Skeletal muscle cell (primary cell): ENCODE measurements around the gene DMD.
"Not testable (repeated sequence)": the region's sequence is repeated elsewhere in the genome, so short reads cannot be mapped to it uniquely, and the experiment has no call there.

Experiments
- DNase-seq: peaks from one replicate; pipeline ENCODE4 v3.0.0-alpha.2; 2010; ENCODE audit warnings: low read depth
- H3K4me3 ChIP-seq: 2 replicates; pipeline ENCODE4 v1.5.1; 2011; ENCODE audit warnings: low read depth, mild to moderate bottlenecking, control low read depth, low read length, moderate library complexity

Gene DMD

DNA sequence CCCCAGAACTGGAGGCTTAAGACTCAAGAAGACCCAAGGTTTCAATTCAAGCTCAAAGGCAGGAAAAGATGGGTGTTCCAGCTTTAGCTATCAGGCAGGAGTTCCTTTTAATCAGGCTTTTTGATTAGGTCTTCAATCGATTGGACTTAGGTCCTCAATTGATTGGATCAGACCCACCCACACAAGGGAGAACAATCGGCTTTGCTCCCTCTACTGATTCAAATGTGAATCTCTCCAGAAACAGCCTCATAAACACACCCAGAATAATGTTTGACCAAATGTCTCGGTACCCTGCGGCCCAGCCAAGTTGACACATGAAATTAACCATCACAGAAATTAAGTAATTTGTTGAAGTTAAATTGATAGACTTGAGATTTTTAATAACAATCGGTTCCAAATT is 1222.4 kb downstream of the DMD start:
- no peak overlapping the region for H3K4me3 ChIP-seq
- no peak for DNase-seq

DNA sequence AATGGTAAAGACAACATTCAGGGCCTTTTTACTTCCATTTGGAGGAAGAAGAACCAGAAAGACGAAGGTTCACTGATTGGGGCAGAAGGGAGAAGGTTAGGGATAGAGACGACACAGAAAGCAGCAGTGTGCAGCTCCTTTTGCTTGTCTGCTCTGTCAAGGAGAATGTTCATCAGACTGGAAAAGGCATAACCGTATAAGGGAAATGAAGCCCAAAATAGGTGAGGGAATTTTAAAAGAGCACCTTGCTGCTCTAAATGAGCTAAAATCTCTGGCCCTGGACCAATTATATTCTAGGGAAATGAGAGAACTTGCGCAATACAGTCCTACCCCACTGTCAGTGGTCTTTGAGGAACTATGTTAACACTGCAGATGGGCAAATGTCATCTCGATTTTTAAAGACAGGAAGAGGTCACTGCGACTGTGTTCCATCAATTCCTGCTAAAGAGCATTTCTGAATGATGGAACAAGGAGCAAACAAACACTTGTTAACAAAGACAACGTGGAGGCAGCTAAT is 1229.7 kb downstream of the DMD start:
- H3K4me3 ChIP-seq, result no peak overlapping the region
- DNase-seq, result no peak

DNA sequence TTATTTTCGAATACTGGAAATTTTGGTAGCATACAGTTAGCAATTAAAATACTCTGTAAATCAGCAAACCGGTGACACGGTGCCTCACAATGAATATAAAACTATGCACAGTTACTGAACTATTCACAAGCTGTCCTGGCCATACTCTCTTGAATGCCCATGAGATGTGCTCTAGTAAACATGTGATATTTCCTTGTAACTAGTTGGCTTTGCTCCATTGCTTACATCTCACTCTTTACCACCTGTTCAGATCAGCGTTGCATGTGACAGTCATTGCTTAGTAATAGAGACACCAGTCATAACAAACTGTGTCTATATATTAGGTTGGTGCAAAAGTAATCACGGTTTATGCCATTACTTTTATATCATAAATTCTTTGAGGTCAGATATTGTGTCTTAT is 1241.6 kb downstream of the DMD start:
- H3K4me3 ChIP-seq, result no peak overlapping the region
- DNase-seq, result no peak

DNA sequence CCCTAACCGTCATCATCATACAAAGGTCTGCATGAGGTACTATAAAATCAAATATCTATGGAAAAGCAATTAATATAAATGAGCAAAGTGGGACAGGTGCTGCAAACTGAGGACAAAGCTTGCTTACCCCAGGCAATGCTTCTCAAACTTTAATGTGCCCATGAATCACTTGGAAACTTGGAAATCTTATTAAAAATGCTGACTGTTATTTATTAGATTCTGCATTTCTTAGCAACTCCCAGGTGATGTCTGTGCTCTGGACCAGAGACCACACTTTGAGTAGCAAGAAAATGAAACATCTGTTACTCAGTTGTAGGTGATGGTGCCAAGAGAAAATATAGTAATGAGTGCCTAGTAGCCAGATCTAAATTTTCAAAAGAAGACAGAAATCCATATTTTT is 1249.1 kb downstream of the DMD start:
- no peak overlapping the region for H3K4me3 ChIP-seq
- DNase-seq, result no peak

DNA sequence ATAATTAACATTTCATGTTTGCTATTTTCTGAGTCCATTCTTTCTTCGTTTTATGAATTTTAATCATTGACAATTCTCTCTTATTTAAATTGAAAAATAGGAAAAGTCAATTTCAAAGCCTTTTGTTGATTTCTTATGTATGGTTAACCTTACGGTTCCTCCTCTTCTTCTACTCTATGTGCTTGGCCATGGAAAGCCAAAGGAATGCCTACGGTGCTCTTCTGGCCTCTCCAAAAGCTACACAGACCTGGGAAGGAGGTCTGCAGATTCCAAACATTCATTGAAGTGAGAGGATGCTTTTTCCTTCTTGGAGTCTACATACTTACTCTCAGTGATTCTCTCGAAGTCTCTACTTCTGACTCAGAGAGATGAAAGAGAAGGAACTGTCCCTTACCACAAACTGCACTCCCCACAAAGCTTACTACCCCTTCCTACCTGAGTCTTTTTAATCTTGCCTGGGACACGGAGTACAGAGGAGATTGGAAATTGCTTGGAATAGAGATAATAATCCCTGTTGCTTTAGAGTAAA is 1276.4 kb downstream of the DMD start:
- no peak overlapping the region for H3K4me3 ChIP-seq
- DNase-seq, result no peak

DNA sequence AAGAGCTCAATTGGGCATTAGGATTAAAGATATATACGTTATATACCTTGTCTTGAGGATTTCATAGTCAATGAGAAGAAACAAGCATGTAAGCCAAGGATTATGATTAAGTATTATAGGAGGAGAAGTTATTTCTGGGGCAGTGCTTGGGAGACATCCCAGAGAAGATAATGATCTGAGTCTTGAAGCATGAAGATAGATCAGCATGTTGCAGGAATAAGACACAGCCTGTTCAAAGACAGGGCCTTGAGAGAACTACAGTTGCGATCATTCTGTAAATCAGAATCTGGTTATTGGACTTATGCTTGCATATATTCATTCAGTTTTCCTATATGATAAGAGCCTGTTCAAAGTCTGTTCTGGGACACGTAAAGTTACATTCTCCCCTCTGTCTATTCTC is 1277.3 kb downstream of the DMD start:
- no peak for DNase-seq

DNA sequence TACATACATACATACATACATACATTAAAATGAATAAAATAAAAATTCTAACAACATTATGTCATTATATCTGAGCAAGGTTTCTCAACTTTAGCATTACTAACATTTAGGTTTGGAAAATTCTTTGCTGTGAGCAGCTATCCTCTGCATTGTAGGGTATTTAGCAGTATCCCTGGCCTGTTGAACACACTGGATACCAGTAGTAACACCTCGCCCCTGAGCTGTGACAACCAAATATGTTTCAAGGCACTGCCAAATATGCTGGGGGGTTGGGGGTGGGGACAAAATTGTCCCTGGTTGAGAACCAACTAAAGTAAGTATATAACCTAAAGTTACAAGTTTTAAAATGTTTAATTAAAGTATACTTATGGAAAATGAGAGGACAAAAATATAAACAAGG is 1278.6 kb downstream of the DMD start:
- H3K4me3 ChIP-seq, result no peak overlapping the region
- no peak for DNase-seq

More for the DNA sequence above, 1277.3 kb downstream of the DMD start:
- H3K4me3 ChIP-seq, result no peak overlapping the region

DNA sequence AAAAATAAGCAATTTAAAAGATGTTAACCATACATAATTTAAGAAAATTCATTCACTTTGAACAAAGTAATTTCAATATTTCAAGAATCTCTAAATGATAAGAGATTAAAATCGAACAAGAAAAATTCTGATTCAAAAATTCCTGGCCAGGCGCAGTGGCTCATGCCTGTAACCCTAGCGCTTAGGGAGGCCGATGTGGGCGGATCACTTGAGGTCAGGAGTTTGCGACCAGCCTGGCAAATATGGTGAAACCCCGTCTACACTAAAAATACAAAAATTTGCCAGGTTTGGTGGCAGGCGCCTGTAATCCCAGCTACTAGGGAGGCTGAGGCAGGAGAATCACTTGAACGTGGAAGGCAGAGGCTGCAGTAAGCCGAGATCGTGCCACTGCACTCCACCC is 1279.0 kb downstream of the DMD start:
- not testable (repeated sequence) for H3K4me3 ChIP-seq, DNase-seq

DNA sequence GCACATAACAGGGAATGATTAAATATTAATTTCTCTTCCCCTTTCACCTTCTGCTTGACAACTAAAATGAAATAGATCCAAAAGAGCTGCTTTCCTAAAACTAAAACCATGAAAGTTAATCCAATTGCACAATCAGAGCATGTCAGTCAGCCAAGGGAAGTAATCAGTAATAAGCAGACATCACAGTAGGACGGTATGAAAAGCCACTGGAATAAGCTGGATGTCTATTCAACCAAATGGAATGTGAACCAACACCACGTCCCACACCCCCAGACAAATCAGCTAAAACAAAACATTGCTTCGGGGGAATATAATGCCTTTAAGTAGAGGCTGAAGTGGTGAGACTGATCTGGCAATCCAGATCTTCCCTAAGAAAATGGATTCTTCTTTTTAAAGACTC is 1280.1 kb downstream of the DMD start:
- H3K4me3 ChIP-seq, result no peak overlapping the region
- DNase-seq, result peak; percentile 47

DNA sequence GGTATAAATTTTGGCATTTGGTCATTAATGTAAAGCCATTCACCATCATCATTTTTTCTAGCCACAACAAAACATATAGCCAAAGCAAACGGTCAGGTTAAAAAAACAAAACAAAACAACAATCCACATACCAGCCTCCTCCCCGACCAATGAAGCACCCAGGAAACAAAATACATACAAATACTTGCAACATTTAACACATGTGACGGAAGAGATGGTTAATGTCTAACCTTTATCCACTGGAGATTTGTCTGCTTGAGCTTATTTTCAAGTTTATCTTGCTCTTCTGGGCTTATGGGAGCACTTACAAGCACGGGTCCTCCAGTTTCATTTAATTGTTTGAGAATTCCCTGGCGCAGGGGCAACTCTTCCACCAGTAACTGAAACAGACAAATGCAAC is 1282.0 kb downstream of the DMD start:
- H3K4me3 ChIP-seq, result no peak overlapping the region
- DNase-seq, result no peak

DNA sequence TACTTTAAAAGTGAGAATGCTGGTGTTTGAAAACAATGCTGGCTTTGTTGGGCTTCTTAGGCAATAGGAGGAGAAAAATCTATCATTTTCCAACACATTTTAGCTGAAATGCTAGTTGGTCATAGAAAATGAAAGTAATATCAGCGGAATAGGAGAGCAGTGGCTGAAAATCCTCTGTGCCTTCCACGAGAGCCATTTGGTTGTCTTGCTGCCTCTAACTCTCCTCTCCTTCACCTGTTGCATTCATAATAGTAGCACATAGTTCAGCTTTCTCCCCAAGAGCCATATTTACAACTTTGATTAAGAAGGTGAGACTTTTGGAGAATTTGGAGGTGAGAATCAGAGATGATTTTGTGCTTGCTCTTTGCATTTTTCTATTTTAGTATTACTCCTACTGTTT is 1290.1 kb downstream of the DMD start:
- no peak for DNase-seq
- H3K4me3 ChIP-seq, result no peak overlapping the region

DNA sequence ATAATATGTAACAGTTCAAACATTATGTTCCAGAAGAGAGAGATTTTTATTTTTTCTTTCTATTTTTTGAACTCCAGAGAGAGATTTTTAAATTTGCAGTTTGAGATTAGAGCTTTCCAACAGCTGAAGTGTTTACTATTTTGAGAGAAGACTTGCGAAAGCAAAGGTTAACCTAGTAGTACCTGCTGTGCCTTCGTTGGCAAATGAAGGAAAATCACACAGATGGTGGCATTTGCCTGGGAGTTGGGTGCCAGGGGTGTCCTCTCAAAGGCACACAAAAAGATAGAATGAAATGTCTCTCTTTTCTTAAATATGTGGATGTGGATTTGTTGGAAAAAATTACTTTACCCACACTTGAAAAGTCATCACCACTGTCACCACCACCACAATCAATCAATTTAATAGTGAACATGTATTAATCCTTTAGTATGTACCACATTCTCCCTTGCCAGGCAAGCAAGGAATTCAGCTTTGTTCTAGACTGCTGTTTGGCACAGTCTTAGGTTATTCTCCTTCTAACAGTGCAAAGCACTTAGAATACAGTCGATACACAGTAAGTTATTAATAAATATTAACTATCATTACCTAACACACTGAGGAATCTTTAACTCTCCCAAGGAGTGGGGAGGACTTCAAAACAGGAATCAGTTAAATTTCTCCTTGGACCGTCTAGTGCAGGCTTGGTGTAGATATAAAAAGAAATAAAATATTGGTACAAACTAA is 1301.3 kb downstream of the DMD start:
- no peak overlapping the region for H3K4me3 ChIP-seq
- DNase-seq, result no peak

DNA sequence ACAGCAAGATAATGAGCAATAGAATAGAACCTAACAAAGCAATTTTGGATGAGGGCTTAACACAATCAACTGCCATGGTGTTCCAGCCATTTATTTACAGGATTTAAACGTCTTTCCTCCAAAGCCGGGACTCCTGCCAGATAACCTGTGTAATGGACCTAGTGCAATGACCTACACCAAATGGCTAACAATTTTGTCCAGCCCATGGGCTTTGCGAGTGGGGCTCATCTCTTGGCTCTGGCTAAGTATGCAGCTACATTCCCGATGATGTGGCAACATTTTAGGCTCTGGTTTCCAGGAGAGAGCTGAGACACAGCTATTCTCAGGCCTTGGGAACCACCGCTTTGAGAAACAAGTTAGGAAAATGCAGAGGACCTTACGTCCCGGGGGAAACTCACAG is 1317.2 kb downstream of the DMD start:
- no peak overlapping the region for H3K4me3 ChIP-seq
- DNase-seq, result no peak

DNA sequence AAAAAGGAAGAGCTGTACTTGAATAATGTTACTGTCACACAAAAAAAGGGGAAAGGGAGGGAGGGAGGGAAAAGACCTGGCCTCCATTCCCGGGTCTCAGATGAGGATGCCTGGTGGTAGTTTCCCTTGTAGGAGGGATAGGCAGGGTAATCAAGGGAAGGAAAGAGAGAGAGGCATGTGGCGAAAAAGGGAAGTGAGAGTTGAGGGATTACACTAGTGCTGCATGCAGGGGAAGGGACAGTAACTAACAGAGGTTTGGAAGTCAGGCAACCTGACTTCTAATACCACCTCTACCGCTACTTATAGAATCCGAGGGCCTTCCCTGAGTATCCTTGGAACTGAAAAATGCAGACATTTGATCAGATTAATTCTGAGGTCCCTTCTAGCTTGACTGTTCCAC is 1317.8 kb downstream of the DMD start:
- DNase-seq, result no peak
- no peak overlapping the region for H3K4me3 ChIP-seq

DNA sequence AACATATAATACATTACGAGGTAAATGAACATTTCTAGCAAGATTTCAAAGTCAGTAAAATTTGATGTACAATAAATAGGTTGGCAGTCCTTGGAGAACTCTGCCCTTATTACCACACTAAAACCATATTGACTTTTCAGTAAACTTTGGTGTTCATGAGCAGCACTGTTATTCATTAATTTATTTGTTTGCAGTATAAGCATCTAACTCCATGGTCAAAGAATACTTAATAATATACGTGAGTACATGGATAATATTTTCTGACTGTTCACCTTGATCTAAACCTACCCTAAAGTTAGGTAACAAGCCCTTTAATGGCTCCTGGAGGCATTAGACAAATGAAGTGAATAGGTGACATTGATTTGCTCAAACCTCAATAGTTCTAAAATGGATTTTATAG is 1322.3 kb downstream of the DMD start:
- H3K4me3 ChIP-seq, result no peak overlapping the region
- no peak for DNase-seq

DNA sequence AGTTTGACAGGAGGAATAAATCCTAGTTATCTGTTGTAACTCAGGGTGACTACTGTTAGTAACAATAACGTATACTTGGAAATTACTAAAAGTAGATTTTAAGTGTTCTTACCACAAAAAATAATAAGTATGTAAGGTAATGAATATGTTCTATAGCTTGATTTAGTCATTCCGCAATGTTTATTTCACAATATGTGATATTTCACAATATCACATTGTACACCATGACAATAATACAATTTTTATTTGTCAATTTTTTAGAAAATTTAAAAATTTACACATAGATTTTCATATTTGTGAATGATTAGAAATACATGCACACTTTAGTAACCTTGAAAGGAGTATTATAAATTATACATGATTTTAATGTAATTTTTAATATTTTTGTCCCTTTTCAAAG is 1326.8 kb downstream of the DMD start:
- no peak overlapping the region for H3K4me3 ChIP-seq
- no peak for DNase-seq

DNA sequence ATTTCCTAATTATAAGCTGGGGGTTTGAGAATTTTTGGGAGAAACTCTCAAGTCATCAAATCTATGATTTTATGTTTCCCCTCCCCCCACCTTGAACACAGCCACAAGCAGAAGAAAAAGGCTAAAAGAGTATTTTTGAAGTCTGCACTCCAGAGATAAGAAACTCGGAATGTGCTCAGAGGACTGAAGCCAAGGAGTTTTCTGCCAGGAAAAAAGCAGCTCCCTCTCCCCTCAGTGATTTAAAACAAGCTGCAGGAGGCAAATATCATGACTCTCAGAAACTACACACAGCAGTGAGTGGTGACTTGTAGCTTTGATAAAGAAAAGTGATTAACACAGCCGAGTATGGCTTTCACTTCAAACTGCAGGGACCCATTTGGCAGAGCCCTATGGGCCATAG is 1339.3 kb downstream of the DMD start:
- DNase-seq, result no peak
- no peak overlapping the region for H3K4me3 ChIP-seq

DNA sequence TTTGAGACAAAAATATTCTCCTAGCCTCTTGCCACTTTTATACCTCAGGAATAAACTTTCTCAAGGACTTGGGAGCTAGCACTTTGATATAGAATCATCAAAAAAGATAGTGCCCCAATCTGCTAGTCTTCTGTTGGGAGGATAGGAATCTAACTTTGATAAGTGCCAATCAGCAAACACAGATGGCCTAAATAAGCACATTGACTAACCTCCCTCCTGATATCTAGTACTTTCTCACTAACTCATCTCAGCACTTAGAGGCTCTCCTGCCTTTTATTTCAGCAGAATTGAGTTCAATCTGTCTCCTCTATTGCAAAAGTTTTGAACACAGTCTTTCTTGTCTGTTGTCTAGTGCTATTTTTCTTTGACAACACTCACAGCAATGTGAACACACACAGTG is 1341.1 kb downstream of the DMD start:
- no peak for DNase-seq
- H3K4me3 ChIP-seq, result no peak overlapping the region

DNA sequence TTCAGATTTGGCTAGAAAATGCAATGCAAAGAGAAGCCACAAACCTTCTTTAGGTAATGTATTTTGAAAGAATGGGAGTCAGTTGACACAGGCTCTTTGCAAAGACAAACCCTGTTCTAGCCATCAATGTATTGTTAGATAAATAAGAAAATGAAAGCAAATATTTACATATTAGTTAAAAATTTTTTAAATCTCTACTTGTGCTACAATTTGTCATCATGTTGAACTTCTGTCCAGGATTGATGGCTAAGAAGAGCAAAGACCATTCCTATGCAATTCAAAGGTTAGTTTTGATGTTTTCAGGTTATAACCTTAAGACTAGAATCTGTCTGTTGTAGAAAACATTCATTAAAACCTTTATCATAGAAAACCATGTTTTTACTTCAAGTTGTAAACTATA is 1350.7 kb downstream of the DMD start:
- no peak for DNase-seq
- H3K4me3 ChIP-seq, result no peak overlapping the region

DNA sequence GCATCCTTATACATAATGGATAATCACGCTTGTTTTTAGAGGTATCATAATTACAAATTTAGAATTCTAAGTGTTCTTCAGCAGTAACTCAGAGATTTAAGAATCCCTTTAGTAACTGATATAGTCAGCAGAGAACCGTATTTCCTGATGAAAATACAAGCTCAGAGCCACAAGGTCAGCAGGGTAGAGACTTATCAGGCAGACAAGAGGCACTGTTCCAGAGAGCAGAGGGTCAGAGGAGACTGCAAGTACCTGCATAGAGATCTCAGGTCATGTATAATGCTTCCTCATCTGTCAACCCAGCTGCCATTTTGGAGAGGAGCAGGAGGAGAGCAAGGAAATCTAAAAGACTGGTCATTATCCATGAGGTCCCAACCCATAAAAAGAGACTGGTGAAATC is 1352.4 kb downstream of the DMD start:
- DNase-seq, result no peak
- H3K4me3 ChIP-seq, result no peak overlapping the region

DNA sequence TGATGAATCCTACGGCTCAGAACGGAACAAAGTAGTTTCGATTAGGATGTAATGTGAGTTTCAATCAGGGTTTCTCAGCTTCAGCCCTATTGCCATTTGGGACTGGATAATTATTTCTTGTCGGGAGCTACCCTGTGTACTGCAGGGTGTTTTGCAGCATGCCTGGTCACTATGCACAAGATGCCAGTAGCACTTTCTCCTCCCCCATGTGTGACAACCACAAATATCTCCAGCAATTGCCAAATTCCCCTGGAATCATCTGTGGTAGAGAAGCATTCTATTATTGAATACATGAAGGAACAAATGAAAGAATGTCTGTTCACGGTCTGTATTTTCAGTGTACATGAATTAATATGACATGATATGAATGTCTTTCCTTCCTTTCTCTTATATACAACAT is 1356.6 kb downstream of the DMD start:
- DNase-seq, result no peak

DNA sequence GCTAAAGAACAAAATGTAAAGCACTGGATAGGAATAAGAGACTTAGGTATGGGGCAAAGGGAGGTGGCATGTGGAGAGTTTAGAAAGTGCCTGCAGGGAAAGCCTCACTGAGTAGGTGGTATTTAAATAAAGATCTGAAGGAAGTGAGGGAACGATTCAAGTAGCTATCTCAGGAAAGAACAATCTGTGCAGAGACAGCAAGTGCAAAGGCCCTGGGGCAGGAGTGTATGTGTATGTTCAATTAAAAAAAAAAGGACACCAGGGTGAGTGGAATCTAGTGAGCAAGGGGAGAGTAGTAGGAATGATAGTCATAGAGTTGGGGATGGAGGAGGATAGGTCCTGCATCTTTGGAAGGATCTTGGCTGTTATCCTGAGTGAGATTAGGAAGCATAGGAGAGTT is 1359.6 kb downstream of the DMD start:
- no peak overlapping the region for H3K4me3 ChIP-seq
- no peak for DNase-seq

More for the DNA sequence above, 1356.6 kb downstream of the DMD start:
- H3K4me3 ChIP-seq, result no peak overlapping the region
